ENCODE data around the gene JAG2.

JAG2 gene

DNA sequence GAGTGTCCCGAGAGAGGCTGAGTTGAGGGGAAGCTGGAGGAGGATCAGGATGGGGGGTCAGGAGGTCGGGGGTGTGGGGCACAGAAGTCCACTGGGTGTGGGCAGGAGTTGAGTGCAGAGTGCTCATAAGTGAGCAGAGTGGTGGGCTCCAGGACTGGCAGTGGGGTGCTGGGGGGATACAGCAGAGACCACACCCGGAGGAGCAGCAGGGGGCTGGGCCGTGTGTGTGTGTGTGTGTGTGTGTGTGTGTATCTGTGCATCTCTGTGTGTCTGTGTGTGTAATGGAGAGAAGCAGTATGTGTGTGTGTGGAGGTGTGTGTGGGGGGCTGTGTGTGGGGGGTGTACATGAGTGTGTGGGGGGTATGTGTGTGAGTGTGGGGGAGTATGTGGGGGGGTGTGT lies 17.4 kb upstream of the JAG2 start:
- no peak for DNase-seq (ENCODE audit: extremely low spot score, insufficient read length, low read depth)
- FAIRE-seq, result no peak

GRCh38 chr14:105185001-105185400 lies 16.4 kb upstream of the JAG2 start:
- DNase-seq (ENCODE audit: extremely low spot score, insufficient read length, low read depth) (no peak), FAIRE-seq (no peak)

GRCh38 chr14:105184461-105184860 lies 15.9 kb upstream of the JAG2 start:
- DNase-seq (ENCODE audit: extremely low spot score, insufficient read length, low read depth), result no peak
- FAIRE-seq, result no peak

- FAIRE-seq (no peak), DNase-seq (ENCODE audit: extremely low spot score, insufficient read length, low read depth) (no peak)
Observed at GRCh38 chr14:105182296-105183020, 13.9 kb upstream of the JAG2 start.

- DNase-seq (ENCODE audit: extremely low spot score, insufficient read length, low read depth) (no peak), FAIRE-seq (no peak)
Observed at GRCh38 chr14:105181549-105182295, 13.1 kb upstream of the JAG2 start.

DNA sequence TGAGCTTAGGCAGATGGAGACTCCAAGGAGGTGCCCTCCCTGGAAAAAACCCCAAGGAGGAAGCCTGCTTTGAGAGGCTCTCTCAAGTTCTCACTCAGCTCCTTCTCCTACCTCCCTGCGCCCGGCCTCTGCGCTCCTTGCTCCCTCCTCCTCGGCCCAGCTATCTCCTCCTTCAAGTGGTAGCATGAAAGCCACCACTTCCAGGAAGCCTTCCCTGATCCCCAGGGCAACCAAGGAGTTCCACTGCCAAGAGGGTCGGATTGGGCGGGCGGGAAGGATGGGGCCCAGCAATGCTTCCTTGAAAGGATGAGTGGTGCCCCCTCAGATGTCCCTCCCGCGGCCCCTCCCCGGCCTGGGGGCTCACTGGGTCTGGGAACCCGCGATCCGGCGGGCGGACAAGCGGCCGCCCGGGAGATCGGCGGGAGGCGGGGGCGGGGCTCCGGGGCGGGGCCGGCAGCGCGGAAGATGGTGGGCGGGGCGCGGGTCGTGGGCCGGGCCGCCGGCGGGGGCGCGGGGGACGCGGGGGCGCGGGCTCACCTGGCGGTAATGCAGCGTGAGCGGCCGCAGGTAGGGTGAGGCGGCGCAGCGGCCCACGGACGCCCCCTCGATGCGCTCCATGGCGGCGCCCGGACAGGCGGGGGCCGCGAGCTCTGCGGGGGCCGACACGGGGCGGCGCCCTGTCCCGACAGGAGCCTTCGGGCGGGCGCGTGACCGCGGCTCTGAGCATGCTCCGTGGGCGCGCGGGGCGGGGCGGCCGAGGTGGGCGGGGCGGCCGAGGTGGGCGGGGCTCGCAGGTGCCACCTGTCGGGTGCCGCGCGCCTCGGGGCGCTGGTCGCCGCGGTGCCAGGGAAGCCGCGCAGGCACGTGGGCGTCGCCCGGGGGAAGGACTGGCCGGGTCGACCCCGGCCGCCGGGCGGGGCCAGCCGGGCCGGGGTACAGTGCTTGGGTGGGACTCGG lies 12.3 kb upstream of the JAG2 start, which contains the start of gene NUDT14:
Gene NUDT14, minus strand, starts transcription at position 721 of the 957 bp plus-strand sequence. Its CDS starts 103 bp downstream, at position 618.
- DNase-seq (ENCODE audit: extremely low spot score, insufficient read length, low read depth) (peak; percentile 91), FAIRE-seq (no peak)

GRCh38 chr14:105179191-105179590 lies 10.6 kb upstream of the JAG2 start:
- DNase-seq (ENCODE audit: extremely low spot score, insufficient read length, low read depth), result no peak
- no peak for FAIRE-seq

DNA sequence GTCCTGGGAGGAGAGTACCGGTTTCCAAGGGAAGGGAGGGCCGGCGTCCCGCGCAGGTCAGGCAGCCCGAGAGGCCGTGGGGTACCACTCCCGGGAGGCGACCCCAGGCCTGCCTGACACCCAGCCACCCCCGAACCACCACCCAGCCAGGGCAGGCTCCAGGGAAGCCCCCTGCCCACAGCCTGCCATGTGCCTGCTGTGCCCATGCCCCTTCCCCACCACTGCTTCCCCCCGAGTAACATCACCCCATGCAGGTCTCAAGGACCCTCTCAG lies 10.2 kb upstream of the JAG2 start:
- FAIRE-seq (no peak), DNase-seq (ENCODE audit: extremely low spot score, insufficient read length, low read depth) (no peak)

- no peak for FAIRE-seq
- DNase-seq (ENCODE audit: extremely low spot score, insufficient read length, low read depth), result no peak
Observed at GRCh38 chr14:105178069-105178867, 9.7 kb upstream of the JAG2 start.

GRCh38 chr14:105177082-105177481 lies 8.5 kb upstream of the JAG2 start:
- DNase-seq (ENCODE audit: extremely low spot score, insufficient read length, low read depth) (no peak), FAIRE-seq (no peak)

DNA sequence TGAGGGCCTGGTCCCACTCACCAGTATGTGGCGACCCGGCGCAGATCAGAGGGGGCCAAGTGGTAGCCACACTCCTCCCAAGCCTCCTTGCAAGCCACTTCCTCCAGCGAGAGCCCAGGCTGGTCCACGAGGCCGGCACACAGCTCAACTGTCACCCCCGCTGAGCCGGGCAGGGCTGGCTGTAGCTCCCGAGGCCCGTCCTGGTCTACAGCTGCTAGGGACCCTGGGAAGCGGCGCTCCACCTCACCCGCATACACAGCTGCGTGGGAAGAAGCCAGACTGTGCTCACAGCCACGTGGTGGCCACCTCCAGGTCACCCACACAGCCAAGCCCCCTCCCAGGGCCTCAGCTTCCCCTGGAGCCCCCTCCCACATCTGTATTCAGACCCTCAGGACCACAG lies 7.9 kb upstream of the JAG2 start:
- no peak for DNase-seq (ENCODE audit: extremely low spot score, insufficient read length, low read depth)
- FAIRE-seq, result no peak

DNA sequence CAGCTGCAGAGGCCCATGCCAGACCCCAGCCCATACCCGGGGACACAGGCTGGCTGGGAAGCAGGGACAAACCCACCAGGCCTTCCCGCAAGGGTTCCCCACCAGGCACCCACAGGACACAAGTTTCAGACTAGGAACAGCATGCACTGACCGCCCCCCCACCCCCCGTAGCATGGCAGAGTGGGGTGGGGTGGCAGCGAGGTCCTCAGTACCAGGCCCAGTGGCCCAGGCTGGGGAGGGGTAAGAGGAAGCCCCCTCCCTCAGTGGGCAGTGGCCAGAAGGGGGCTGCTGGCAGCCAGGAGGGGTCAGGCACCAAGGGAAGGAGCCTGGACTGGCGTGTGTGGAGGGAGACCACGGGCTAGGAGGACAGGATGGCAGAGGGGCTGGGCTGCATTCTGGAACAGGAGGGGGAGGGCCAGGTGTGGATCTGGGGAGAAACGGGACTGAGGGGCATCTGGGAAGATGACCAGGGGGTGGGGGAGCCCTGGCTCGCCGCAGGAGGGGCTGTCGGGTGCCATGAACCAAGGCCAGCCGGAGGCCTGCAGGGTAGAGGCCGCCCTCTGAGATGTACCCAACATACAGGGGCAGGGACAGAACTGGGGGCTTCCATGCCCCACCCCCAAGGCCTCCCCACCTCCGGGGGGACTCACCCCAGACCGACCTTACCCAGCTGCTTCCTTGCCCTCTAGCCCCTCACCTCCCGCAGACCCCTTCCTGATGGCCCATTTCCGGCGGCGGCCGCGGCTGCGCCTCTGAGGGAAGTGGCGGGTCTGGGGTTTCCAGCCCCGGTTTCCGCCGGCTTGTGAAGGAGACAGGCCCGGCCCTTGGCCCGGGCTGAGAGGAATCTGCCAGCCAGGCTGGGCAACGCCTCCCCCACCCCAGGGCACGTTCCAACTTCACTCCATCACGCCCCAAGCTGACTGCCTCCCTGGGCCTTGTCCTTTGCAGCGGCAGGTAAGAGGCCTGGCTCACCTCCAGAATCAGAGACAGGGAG lies 5.6 kb upstream of the JAG2 start:
- peak; percentile 46 for FAIRE-seq
- DNase-seq (ENCODE audit: extremely low spot score, insufficient read length, low read depth), result no peak

- DNase-seq (ENCODE audit: extremely low spot score, insufficient read length, low read depth) (no peak), FAIRE-seq (no peak)
Observed at GRCh38 chr14:105173145-105173544, 4.6 kb upstream of the JAG2 start.

GRCh38 chr14:105172476-105172875 lies 3.9 kb upstream of the JAG2 start:
- no peak for DNase-seq (ENCODE audit: extremely low spot score, insufficient read length, low read depth)
- no peak for FAIRE-seq

- DNase-seq (ENCODE audit: extremely low spot score, insufficient read length, low read depth) (no peak), FAIRE-seq (no peak)
Observed at GRCh38 chr14:105171004-105171673, 2.6 kb upstream of the JAG2 start.

DNA sequence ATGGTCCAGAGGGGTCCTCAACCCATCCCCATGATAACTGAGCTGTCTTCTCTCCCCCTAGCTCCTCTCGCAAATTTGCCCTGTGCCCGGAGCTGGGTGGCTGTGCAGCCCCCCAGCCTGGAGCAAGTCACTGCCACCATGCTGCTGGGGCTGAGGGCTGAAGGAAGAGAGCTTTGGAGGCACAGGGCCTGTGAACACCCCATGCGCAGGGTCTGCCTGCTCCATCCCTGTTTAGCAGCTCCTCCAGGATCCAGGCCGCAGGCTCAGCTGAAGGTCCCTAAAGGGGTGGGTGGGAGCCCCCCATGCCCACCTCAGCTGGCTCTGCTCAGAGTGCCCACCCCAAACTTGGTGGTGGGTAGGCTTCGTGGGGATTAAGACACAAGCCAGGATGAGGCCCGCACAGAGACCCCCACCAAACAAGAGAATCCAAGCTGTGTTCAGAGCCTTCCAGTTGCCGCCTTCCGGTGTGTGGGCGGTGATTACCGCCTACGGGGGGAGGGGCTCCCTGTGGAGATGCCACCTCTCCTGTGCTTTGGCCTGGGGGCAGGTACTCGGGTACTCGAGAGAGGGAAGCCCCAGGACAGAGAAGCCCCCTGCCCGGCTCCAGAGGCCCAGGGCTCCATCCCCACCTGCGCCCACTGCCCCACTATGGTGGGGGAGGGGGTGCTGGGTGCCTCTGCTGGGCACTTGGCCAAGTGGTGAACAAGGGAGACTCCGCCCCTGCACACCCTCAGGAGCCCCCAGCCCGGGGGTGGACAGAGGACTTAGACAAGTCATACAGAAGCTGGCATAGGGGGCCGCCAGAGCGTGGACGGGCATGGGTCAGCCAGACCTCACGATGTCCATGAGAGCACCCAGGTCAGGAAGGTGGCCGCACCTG lies 1.4 kb upstream of the JAG2 start:
- no peak for DNase-seq (ENCODE audit: extremely low spot score, insufficient read length, low read depth)
- no peak for FAIRE-seq

DNA sequence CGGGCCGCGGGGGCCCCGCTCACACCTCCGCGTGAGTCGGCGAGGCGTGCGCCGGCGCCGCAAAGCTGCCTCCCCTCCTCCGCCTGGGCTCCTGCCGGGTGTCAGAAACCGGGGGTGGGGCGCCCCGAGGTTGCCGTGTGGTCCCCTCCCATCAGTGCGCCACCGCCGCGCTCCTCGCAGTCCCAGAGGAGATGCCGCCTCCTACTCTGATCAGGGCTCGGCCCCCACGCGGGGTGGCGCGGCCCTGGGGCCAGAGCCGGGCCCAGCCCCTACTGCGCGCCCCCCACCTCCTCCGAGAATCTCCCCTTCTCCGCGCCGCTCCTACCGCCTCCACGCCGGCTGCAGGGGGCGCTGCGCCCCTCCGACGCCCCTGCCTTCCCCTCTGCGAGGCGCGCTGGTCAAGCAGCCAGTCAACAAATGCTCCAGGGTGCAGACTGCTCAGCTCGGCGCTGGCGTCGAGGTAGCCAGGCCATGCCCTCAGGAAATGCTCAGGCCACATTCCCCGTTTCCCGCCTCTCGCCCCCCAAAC lies 467 bp upstream of the JAG2 start:
- DNase-seq (ENCODE audit: extremely low spot score, insufficient read length, low read depth) (no peak), FAIRE-seq (no peak)
